ENCODE results near the gene RANBP17.

RANBP17 gene

DNA sequence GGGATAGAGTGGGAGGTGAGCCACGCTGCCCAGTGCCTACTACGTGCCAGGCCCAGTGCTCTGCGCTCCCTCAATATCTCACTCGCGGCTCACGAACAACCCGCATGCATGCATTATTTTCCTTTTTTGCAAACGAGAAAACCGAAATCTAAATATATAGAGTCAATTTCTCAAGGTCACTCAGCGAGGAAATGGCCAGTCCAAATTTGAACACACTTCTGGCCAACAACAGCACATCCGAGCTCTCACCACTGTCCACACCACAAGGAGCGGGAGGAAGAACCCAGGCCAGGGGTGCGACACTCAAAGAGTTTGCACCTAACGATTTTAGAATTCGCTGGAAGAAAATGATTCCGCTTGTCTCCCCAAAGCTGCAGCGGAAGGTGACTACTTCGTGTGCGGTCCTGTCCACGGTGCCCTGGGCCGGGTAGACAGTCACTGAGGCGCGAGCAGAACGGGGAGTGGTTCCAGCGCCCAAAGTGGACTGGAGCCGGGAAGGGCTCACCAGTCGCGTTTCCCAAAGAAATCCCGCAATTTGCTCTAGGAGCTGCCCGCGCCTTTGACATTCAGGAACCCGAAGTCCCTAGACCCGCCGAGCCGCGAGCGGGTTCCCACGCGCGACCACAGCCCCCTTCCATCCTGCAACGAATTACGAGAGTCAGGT, 446.1 kb downstream of the RANBP17 start:
- FAIRE-seq: no peak

DNA sequence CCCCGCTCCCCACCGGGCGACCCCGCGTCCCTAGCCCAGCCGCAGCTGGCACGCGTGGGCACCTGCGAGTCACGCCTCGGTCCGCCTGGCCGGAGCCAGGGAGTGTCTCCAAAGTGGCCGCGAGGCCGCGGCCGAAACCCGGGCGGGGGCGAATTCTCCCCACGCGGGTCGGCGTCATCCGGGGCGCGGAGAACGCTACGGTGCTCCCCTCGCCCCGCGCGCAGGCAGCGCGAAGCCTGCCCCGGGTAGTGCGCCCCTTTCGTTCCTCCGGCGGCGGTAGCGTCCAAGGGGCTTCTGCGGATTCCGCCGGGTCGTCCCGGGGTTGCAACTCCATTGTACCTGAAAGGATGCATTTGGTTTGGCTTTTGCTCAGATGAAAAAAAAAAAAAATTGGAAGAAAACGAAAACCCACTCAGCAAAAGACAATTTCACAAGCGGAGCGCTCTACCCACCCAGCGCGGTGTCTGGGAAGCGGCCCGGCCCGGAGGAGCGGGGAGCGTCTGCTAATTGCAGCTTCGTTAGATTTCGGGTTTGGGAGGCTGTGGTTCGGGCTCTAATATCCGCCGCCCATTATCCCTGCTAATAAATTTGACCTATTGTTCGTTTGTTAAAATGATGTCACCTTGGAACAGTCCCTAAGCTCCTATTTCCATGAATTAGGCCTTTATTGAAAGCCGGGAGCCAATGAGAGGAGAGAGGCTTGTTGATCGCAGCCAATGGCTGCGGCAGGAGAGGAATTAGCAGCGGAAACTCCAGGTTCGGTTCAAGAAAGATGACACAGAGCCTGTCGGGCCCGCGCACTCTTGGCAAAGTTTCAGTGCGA, 446.8 kb downstream of the RANBP17 start, which contains the start of gene TLX3:
Gene TLX3 (plus strand): TSS at position 796 of the 823 bp plus-strand sequence. CDS start 118 bp downstream, outside the sequence.
- no peak for FAIRE-seq

DNA sequence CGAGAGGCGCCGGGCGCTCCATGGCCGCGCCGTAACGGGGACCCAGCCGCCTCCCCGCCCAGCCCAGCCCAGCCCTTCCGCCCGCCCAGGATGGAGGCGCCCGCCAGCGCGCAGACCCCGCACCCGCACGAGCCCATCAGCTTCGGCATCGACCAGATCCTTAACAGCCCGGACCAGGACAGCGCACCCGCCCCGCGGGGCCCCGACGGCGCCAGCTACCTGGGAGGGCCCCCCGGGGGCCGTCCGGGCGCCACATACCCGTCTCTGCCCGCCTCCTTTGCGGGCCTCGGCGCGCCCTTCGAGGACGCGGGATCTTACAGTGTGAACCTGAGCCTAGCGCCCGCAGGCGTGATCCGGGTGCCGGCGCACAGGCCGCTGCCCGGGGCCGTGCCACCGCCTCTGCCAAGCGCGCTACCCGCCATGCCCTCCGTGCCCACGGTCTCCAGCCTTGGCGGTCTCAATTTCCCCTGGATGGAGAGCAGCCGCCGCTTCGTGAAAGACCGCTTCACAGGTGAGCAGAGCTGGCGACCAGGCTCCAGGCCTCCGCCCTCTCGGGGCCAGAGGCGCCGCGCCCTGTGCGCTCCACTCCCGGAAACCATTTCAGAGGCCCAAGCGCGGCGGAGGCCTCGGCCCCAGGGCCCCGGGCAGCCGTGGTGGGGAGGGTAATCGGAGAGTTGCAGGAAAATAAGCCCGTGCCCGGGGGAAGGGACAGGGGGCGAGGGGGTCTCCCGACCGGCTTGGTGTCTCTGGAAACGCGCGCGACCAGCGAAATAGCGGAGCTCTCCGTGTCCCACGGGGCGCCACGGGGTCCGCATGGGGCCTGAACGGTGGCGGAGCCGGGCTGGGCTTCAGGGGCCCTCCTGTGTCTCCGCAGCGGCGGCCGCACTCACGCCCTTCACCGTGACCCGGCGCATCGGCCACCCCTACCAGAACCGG, 447.7 kb downstream of the RANBP17 start:
- FAIRE-seq: no peak

DNA sequence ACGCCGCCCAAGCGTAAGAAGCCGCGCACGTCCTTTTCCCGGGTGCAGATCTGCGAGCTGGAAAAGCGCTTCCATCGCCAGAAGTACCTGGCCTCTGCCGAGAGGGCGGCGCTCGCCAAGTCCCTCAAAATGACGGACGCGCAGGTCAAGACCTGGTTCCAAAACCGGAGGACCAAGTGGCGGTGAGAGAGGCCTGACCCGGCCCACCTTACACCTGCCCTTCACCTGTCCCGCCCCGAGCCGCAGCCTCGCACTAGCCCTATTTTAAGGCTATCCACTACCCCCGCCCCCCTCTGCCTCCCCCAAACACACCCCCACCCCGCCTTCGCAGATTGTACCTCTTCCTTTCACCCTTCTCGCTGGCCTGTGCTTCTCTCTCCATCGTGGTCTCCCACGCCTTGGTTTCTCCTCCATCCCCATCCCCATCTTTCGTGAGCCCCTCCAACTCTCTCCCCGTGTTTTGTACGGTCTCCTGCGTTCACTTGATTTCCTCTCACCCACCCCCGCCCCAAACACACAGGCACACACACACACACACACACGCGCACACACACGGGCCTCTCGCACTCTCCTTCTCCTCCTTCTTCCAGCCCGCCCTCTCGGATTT, 448.5 kb downstream of the RANBP17 start:
- no peak for FAIRE-seq

DNA sequence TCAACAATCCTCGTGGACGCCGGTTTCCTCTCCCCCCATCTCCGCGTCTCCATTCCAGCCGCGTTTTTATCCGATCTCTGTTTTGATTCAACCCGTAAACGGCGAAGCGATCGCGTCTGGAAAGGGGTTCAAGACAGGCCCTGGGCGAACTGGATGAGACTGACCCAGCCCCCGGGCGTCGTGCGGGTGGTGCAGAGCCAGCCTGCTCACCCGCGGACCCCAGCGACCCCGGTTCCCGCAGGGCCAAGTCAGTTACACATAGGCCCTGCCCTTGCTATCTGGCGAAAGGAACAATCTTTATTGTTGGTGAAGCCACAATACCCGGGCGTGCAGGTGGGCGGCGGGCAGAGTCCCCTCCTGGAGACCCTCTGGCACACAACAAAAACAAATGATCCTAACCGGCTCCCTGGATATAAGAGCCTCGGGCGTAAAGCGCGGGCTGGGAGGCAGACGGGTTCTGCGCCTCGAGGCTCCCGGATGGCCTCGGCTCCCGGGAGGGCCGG, 449.1 kb downstream of the RANBP17 start:
- FAIRE-seq: no peak

DNA sequence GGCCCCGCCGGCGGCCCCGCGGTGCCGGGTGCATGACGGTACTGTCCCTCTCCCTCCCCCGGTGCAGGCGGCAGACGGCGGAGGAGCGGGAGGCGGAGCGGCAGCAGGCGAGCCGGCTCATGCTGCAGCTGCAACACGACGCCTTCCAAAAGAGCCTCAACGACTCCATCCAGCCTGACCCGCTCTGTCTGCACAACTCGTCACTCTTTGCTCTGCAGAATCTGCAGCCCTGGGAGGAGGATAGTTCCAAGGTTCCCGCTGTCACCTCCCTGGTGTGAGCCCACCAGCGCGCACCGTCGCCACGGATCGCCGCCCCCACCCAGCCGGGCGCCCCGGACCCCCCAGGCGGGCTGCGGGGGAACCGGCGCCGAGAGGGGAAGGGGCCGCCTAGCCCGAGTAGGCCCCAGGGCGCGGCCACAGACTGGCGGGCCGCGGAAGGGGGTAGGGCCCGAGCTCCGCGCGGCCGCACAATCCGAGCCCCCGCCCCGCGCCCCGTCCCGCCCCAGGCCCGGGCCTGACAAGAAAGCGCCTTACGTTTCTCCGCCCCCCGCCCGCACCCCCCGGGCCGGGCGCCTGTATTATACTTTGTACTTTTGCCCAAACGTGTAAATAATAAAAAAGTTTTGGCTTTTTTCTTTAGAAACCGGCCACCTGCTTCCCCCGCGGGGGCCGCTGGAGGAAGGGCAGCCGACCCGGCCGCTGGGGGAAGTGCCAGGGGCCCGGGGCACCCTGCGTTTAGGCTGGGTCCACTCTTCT, 449.7 kb downstream of the RANBP17 start:
- no peak for FAIRE-seq

DNA sequence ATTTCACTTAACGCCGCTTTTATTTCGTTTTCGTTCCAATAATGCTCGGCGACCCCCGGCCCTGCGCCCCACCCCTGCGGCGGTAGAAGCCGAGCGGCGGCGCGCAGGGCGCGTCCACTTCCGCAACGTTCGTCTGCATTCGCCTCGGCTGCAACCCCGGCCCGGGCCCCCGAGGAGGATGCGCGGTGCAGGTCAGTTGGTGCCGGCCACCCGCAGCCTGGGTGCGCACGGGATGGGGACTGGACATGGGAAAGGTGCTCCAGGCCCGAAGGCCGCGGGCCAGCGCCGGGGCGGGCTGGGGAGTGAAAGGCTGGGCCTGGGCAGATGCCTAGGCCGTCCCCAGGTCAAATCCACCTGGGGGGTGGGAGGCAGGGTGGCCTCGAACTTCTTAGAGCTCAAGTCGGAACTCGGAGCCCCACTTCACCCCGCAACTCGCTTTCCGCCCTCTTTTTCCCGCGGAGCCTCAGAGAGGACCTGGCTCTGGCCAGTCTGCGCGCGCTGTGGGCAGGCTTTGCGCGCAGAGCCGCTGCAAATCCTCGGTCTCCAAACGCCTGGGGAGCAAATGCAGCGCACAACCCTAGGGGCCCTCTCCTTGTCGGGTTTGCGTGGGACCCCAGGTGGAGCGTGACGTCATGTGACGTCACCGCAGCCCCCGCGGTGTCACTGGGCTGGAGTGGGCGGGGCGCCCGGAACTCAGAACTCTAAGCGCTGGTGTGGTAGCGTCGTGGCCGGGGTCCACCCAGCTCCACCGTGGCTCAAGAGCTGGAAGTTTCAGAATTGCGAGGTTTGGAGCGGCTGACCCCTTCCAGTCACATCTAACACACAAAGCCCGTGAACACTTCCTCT, 450.5 kb downstream of the RANBP17 start:
- no peak for FAIRE-seq

DNA sequence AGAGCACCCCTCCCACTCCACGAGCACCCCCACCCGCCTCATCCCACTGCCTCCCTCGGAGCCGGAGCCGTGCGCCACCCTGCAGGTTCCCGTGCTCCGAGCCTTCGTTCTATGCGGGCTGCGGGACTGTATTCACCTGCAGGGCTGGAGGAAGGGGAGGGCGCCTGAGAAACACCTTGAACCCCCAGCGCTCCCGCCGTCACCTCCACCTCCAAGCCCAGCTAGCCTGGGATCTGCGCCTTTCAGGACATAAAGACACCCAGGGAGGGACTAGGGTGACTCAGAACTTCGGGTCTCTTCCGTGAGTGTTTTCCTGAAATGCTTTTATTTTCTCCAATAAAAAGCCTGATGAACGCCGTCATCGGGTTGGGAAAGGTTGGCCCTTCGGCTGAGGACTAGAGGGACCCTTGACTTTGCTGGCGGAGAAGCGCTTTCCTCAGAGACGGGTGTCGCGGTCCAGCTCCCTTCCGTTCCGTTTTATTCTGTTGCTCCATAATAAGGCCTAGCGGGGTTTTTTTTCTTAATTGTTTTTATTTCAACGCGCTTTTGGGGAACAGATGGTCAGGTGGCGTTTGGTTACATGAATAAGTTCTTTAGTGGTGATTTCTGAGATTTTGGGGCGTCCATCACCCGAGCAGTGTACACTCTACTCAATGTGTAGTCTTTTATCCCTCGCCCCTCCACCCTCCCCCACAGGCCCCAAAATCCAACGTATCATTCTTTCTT, 451.8 kb downstream of the RANBP17 start:
- no peak for FAIRE-seq

DNA sequence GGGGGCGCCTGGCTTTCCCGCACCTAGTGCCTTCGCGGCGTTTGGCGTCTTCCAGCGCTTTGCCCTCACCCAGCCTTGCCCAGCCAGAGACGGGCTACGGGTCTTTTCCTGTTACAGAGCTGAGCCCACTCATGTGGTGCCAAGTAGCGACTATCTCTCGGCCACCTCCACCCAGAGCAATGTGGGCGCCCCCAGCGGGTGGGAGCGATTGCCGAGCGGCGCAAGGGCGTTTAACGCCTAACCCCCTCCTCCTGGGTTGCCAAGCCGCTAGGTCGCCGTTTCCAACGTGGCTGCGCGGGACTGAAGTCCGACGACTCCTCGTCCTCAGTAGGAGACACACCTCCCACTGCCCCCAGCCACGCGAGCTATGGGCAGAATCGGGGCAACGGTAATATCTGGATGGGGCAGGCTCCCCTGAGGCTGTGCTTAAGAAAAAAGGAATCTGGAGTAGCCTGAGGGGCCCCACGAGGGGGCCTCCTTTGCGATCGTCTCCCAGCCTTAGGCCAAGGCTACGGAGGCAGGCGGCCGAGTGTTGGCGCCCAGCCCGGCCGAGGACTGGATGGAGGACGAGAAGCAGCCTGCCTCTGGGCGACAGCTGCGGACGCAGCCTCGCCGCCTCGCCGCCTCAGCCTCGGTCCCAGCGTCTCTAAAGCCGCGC, 453.0 kb downstream of the RANBP17 start:
- no peak for FAIRE-seq

DNA sequence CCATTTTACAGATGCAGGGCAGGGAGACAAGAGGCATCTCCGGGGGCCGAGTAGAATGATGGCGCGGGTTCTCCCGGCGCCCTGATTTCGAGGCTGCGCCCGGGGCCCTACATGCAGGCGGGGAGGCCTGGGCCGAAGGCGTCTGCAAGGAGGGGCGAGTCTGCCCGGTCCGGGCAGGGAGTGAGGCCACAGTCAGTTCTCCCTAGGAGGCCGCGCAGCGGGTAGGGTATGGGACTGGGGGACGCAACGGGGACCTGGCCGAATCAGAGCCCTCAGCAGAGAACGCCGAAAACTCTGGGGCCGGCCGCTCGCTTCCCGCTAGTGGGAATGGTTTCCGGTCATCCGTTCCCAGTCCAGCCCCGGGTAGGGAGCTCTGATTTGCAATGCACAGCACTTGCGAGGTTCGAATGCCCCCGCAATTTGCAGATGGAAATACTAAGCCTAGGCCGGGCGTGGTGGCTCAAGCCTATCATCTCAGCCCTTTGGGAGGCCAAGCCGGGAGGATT, 453.6 kb downstream of the RANBP17 start:
- no peak for FAIRE-seq

DNA sequence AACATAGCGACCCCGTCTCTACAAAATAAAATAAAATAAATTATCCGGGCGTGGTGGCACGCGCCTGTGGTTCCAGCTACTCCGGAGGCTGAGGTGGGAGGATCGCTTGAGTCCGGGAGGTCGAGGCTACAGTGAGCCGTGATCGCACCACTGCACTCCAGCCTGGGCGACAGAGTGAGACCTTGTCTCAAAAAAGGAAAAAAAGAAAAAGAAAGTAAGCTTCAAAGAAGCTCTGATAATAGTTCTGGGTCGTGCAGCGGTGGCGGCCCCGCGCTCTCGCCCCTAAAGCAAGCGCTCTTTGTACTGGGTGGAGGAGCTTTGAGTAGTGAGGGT, 454.1 kb downstream of the RANBP17 start:
- FAIRE-seq: no peak

DNA sequence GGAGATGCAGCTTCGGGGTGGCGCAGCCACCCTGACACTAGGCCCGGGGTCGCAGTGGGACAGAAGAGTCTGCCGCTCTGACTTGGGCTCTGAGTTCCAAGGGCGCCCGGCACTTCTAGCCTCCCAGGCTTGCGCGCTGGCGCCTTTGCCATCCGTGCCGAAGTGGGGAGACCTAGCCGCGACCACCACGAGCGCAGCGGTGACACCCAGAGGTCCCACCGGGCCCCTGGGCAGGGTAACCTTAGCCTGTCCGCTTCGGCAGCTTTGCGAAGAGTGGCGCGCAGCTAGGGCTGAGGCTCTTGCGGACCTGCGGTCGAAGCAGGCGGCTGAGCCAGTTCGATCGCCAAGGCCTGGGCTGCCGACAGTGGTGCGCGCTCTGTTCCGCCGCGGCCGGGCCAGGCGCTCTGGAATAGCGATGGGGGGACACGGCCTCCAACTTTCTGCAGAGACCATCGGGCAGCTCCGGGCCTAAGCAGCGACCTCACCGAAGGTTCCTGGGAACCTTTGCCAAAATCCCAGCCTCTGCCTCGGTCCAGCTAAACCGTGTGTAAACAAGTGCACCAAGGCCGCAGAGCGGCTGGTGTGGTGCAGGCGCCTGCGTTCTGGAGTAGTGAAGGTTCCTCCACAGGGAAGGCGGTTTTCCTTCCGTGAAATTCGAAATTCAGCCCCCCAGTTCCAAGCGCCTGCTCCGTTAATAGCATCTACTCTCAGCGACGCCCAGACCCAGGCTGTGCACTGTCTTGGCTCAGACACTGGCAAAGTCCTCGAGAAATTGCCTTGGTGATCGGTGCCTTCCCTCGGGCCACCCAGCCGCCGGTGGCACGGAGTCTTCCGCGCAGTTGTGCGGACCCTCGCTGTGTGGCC, 454.7 kb downstream of the RANBP17 start:
- FAIRE-seq: no peak

DNA sequence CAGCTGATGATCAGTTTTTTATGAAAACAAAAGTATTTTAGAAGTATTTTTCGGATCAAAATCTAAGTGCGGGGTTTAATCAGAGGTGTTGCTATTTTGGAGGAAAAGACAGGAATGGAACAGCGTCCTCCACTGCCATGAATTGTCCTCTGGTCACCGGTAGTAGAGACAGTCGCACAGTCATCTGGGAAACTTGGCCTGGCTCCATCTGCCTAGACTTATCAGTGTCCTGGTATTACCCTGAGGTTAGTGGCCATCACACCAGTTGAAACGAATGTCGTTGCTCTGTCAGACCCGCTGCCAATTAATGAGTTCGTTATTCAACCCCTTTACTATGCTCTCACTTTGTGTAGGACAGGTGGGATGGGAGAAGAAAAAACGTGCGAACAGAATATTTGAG, 455.4 kb downstream of the RANBP17 start:
- FAIRE-seq: no peak

DNA sequence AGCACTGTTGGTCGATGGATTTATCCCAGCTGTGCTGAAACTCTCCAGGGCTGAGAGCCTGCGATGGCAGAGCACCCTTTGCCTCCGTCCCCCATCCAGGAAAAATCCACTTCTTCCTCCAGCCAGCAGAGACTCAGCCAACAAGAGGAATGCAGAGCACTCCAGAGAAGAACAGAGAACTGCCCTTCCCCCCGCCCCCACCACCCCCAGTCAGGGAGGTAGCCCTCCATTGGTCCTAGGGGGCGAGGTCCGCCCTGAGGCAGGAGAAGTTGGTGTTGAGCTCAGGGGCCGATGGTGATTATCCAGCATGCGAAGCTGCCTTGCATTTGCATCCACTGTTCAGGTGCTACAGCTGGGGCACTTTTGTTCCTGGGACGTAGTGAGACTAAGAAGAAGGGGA, 456.2 kb downstream of the RANBP17 start:
- no peak for FAIRE-seq

DNA sequence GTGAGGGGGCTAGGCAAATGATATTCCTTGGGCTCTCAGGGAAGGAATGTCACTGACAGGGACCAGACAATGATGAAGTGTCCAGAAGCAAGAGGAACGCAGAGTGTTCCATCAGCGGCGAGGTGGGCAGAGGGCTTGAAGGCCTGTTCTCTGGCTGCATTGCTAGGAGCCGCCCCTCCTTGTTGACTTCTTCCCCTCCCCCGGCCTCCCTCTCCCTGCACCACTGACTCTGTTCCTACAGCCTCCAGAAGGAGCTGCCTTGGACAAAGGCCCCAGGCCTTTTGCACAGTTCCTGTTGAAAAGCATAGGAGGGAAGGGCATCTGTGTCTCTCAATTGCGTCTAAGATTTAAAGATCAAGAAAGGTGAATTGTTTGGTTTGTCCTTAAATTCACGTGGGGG, 459.6 kb downstream of the RANBP17 start:
- no peak for FAIRE-seq

DNA sequence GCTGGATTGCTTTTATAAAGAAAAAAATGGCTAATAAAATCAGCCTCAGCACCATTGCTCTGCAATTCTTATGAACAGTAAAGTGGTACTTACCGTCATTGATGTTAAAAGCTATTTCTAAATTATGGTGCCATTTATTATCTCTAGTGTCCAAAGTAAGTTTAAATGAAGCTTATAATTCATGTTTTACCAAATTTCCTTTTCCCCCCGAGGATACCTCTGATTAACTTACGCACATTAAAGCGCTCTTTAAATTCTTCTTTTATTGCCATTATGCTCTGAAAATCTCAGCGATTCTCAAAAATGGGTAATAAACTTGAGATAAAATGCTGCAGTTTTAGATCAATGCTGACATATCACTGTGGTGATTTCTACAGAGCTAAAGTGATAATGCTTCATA, 460.7 kb downstream of the RANBP17 start:
- FAIRE-seq: no peak

DNA sequence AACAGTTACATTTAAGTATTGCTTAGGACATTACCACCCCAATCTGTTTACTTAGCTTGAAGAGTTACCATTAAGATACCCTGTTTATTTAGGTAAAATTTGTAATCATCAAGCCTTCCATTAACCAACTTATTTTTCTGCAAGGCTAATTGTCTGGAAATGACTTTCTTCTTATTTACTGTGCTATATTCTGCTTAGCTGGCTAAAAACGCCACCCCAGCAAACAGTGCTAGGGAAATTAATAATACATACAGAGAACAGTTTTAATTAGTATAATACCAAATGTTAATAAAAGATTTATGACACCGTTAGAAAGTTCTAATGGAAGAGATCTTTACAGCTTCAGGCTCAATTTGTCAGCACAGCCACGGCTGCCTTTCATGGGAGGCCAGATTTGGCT, 461.2 kb downstream of the RANBP17 start:
- FAIRE-seq: no peak

DNA sequence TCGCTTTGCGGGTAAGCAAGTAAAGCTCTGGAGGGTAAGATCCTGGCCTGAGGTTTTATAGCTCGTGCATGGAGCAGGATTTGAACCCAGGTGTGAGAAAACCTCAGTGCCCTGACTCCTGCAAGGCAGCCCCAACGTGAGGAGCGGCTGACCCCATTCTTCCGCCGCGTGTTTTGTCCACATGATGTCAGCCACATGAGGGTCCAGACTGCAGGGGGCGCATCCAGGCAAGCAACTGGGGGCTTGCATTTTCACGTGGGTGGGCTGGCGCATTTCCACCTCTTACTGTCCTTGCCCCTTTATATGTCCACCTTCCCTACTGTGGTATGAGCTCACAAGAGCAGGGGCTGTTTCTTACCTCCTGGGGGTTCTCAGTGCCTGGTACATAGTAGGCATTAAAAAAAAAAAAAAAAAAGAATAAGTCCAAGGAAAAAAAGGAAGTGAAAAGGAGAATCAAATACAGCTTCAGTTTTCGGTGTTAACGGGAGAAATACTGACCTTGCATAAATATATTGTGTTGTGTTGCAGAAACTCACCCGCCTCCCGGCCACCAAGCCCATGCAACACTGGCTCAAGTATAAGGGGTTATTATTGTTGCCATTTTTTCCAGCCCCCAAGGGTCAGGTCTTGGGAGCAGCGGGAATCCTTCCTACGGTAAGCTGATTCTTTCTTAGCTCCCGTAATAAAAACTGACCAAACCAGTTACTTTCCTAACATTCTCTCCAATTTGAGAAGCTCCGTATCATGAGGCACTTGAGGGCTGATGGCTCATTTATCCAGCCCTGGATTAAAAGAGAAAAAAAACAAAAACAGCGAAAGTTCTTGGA, 462.2 kb downstream of the RANBP17 start:
- no peak for FAIRE-seq

Measured in islet of Langerhans (tissue), 1 donor.